GM21737 (cell line): ENCODE data around the gene PPFIA4.

ENCODE experiments used
- ATAC-seq: cut with Tn5 transposase; IDR thresholded peaks from one replicate; pipeline ENCODE4 v1.9.1; 2021; ENCODE audit warnings: mild to moderate bottlenecking, moderate library complexity; ENCODE audit not compliant: unreplicated experiment

The PPFIA4 gene

DNA sequence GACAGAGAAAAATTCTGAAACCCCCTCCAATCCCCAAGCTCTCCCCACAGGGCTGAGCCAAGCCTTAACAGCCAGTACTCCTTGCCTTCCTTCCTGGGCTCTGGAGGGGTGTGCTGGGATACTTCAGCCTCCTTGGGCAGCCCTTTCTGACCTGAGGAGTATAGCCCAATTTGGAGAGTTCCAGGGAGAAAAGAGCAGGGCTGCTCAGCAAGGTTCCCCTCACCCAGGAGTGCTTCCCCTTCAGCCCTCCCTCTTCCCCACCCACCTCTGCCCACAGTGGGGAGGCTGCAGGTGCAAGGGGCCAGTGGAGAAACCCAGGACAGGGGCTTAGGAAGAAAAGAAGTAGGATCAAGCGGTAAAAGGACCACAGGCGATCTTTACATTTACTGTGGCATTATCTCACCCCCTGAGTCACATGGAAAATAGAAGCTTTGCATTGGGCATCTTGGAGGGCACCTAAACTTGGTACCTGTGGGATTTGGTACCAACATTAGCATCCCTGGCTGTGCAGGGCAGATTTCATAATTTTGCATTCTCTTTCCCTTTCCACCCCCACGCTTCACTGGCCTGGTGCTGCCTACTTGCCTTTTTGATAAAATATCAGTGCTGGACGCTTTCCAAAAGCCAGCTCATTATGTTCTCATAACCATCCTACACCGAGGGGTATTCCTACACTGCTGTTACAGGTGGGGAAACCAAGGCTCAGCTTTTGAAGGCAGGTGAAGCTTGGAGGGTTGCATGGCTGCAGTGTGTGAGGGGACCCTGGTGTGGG is 98.4 kb downstream of the PPFIA4 start:
- no peak for ATAC-seq

DNA sequence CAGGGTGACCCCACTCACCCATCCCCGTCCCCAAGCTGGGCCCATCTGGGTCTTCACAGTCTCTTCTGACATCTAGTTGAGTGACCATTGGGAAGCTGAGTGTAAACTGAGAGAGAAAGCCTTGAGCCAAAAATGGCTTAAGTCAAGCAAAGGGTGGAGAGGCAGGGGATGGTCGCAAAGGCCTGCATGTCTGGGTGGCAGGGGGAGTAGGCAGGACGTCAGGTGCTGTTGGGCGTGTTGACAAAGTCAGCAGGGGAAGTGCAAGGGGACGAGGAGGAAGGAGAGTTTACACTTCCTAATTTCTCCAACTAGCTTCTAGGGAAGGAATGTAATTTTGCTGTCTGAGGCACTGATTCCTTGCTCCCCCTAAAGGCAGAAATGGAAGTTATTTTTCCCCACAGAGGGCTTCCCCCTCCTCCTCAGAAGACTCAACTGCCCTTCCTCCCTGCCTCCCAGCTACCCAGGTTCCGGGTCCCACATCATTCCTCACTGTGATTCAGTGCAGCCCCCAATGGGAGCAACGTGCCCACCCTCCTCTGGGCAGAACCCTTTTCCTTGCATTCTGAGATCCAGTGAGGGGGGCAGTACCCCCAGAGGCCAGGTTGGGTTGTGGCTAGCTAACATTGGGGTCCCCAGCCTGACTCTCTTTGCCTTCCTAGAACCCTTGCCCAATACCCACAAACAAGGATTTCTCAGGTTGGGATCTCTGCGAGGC is 100.0 kb downstream of the PPFIA4 start:
- ATAC-seq, result no peak

DNA sequence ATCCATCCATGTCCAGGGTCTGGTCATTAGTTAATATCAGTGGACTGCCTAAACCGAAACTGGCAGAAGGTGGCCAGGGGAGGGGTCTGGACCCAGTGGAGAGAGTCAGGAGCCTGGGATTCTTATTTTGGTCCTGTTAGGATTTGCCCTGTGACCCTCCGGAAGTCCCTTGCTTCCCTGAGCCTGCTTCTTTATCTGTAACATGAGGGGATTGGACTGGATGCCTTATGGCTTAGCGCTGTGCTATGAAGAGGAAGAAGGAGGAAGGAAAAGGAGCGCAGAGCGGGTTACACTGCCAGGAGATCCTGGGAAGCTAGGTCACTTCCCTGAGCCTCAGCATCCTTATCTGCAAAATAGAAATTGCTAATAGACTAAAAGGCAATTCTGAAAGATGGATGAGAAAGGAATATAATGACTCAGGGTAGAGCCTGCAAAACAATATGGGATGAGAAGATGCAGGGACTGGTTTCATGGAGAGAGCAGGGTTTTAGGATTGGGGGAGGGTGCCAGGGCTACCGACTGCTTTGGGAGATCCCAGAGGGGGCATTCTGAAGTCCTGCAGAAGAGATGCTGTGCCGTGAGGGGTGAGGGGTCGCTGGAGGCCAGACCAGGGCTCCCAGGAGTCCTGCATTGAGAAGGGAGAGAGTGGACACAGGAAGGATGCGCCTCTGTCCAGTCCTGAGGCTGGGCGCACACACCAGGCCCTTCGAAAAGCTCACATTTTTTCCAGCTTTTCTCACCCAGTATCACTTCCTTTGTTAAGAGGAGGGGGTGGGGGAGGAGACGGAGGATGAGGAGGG is 100.8 kb downstream of the PPFIA4 start:
- ATAC-seq, result no peak

GRCh38 chr1:203127666-203128430 is 101.6 kb downstream of the PPFIA4 start, which contains the start of gene ADORA1:
TSS of gene ADORA1 (plus strand) at chr1:203127726. CDS start at chr1:203128842, 1,116 bp downstream.
- ATAC-seq, result no peak

GRCh38 chr1:203128431-203128715 is 102.1 kb downstream of the PPFIA4 start:
- ATAC-seq, result no peak
